ENCODE results near the gene PRDM16. TPM values are rescaled to one million over a fixed set of nuclear protein-coding genes. Genes with fewer than 3 reads are reported as not detected.

The PRDM16 gene
- total and polyA plus RNA-seq, 4 donors, result 0.05 to 0.67 (median 0.19) TPM

GRCh38 chr1:3352299-3352951, 283.4 kb downstream of the PRDM16 start:
- H3K4me3 ChIP-seq (ENCODE audit: low read depth in 1 of 3, low read length in 3 of 3), result no peak overlapping the region
- no peak overlapping the region for H3K9ac ChIP-seq (ENCODE audit: low read depth in 1 of 2, low read length in 2 of 2)
- no peaks in the 10 kb centered on the region for H3K36me3 ChIP-seq (ENCODE audit: control insufficient read depth in 4 of 4, insufficient read depth in 3 of 4, low read depth in 1 of 4, low read length in 3 of 4)
- H3K9me3 ChIP-seq (ENCODE audit: control insufficient read depth in 4 of 4, low read length in 3 of 4), result no peaks in the 10 kb centered on the region
- H3K27ac ChIP-seq (ENCODE audit: low read depth in 1 of 2, low read length in 2 of 2), result peak overlapping the region in 1 of 2 donors; percentile 31
- TF ChIP-seq RXRA (IDR thresholded peaks at IDR 0.05), result no peak
- TF ChIP-seq EGR1 (IDR thresholded peaks at IDR 0.05; ENCODE audit: low read depth in 2 of 2), result no peak
- TF ChIP-seq, protein P1, sequence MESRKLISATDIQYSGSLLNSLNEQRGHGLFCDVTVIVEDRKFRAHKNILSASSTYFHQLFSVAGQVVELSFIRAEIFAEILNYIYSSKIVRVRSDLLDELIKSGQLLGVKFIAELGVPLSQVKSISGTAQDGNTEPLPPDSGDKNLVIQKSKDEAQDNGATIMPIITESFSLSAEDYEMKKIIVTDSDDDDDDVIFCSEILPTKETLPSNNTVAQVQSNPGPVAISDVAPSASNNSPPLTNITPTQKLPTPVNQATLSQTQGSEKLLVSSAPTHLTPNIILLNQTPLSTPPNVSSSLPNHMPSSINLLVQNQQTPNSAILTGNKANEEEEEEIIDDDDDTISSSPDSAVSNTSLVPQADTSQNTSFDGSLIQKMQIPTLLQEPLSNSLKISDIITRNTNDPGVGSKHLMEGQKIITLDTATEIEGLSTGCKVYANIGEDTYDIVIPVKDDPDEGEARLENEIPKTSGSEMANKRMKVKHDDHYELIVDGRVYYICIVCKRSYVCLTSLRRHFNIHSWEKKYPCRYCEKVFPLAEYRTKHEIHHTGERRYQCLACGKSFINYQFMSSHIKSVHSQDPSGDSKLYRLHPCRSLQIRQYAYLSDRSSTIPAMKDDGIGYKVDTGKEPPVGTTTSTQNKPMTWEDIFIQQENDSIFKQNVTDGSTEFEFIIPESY (IDR thresholded peaks at IDR 0.05), result no peak
- TF ChIP-seq YY1 (IDR thresholded peaks at IDR 0.05), result no peak
- TF ChIP-seq, protein P2, sequence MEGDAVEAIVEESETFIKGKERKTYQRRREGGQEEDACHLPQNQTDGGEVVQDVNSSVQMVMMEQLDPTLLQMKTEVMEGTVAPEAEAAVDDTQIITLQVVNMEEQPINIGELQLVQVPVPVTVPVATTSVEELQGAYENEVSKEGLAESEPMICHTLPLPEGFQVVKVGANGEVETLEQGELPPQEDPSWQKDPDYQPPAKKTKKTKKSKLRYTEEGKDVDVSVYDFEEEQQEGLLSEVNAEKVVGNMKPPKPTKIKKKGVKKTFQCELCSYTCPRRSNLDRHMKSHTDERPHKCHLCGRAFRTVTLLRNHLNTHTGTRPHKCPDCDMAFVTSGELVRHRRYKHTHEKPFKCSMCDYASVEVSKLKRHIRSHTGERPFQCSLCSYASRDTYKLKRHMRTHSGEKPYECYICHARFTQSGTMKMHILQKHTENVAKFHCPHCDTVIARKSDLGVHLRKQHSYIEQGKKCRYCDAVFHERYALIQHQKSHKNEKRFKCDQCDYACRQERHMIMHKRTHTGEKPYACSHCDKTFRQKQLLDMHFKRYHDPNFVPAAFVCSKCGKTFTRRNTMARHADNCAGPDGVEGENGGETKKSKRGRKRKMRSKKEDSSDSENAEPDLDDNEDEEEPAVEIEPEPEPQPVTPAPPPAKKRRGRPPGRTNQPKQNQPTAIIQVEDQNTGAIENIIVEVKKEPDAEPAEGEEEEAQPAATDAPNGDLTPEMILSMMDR (IDR thresholded peaks at IDR 0.05; ENCODE audit: low read depth, low read length, missing input control), result no peak
- no peak for TF ChIP-seq SP1 (IDR thresholded peaks at IDR 0.05)
- no peak for TF ChIP-seq JUND (IDR thresholded peaks at IDR 0.05)
- TF ChIP-seq NR2F2 (IDR thresholded peaks at IDR 0.05), result no peak
- TF ChIP-seq GABPA (IDR thresholded peaks at IDR 0.05 in 1 of 2, conservative IDR thresholded peaks at IDR 0.05 in 1 of 2), result no peak
- no peak for TF ChIP-seq ATF3 (IDR thresholded peaks at IDR 0.05)
- TF ChIP-seq, protein P3, sequence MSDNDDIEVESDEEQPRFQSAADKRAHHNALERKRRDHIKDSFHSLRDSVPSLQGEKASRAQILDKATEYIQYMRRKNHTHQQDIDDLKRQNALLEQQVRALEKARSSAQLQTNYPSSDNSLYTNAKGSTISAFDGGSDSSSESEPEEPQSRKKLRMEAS (IDR thresholded peaks at IDR 0.05), result no peak
- TF ChIP-seq FOXA1 (IDR thresholded peaks at IDR 0.05), result no peak
- no peak for TF ChIP-seq HNF4A (conservative IDR thresholded peaks at IDR 0.05)
- no peak for TF ChIP-seq FOXA2 (IDR thresholded peaks at IDR 0.05)
- no peak for TF ChIP-seq HNF4G (IDR thresholded peaks at IDR 0.05)
- no peak for TF ChIP-seq TAF1 (conservative IDR thresholded peaks at IDR 0.05)
- no peak for TF ChIP-seq REST (IDR thresholded peaks at IDR 0.05)
- TF ChIP-seq RAD21 (IDR thresholded peaks at IDR 0.05), result no peak
- WGBS, result 63% methylated on average over 30 of the region's 30 CpGs
- DNase-seq (ENCODE audit: low spot score), result no peak
- no peaks in the 10 kb centered on the region for H3K27me3 ChIP-seq (ENCODE audit: control insufficient read depth in 4 of 4, insufficient read depth in 4 of 4, low read length in 3 of 4)
- no peaks in the 10 kb centered on the region for H3K4me1 ChIP-seq (ENCODE audit: control insufficient read depth in 4 of 4, insufficient read depth in 4 of 4, low read length in 3 of 4)
